ENCODE data around the gene TEAD4.

TEAD4 gene

GRCh38 chr12:3032770-3033538 lies 73.8 kb downstream of the TEAD4 start:
- DNase-seq (ENCODE audit: low read depth), result no peak

GRCh38 chr12:3033539-3033867 lies 74.3 kb downstream of the TEAD4 start:
- DNase-seq (ENCODE audit: low read depth), result no peak

- peak; percentile 38 for DNase-seq (ENCODE audit: low read depth)
These were observed 75.0 kb downstream of the TEAD4 start for GRCh38 chr12:3034067-3034750.

GRCh38 chr12:3035171-3035570 lies 76.0 kb downstream of the TEAD4 start:
- no peak for DNase-seq (ENCODE audit: low read depth)

GRCh38 chr12:3035815-3036702 lies 76.9 kb downstream of the TEAD4 start:
- no peak for DNase-seq (ENCODE audit: low read depth)

GRCh38 chr12:3036901-3037600 lies 77.9 kb downstream of the TEAD4 start:
- no peak for DNase-seq (ENCODE audit: low read depth)

- DNase-seq (ENCODE audit: low read depth), result no peak
These were observed 79.0 kb downstream of the TEAD4 start for GRCh38 chr12:3038166-3038565.

- DNase-seq (ENCODE audit: low read depth), result no peak
These were observed 79.8 kb downstream of the TEAD4 start for GRCh38 chr12:3038926-3039510.

- no peak for DNase-seq (ENCODE audit: low read depth)
These were observed 80.9 kb downstream of the TEAD4 start for GRCh38 chr12:3040026-3040656.

GRCh38 chr12:3040663-3041544 lies 81.7 kb downstream of the TEAD4 start:
- no peak for DNase-seq (ENCODE audit: low read depth)

- DNase-seq (ENCODE audit: low read depth), result peak; percentile 78
These were observed 82.5 kb downstream of the TEAD4 start for GRCh38 chr12:3041558-3042164.

GRCh38 chr12:3042394-3042793 lies 83.2 kb downstream of the TEAD4 start:
- DNase-seq (ENCODE audit: low read depth), result no peak

GRCh38 chr12:3042826-3043225 lies 83.6 kb downstream of the TEAD4 start:
- DNase-seq (ENCODE audit: low read depth), result no peak

GRCh38 chr12:3043406-3043805 lies 84.2 kb downstream of the TEAD4 start:
- DNase-seq (ENCODE audit: low read depth), result no peak

- no peak for DNase-seq (ENCODE audit: low read depth)
These were observed 85.0 kb downstream of the TEAD4 start for GRCh38 chr12:3044141-3044630.

GRCh38 chr12:3045494-3045893 lies 86.3 kb downstream of the TEAD4 start:
- DNase-seq (ENCODE audit: low read depth), result no peak

- DNase-seq (ENCODE audit: low read depth), result no peak
These were observed 86.8 kb downstream of the TEAD4 start for GRCh38 chr12:3045989-3046388.

GRCh38 chr12:3046441-3047200 lies 87.4 kb downstream of the TEAD4 start:
- DNase-seq (ENCODE audit: low read depth), result no peak

GRCh38 chr12:3047961-3048360 lies 88.8 kb downstream of the TEAD4 start:
- no peak for DNase-seq (ENCODE audit: low read depth)
